Upper lobe of left lung (tissue), 4 donors: ENCODE results near the gene ALPG.
"Not testable (repeated sequence)": the region's sequence is repeated elsewhere in the genome, so short reads cannot be mapped to it uniquely, and the experiment has no call there.

Experiments
- CTCF ChIP-seq, 6 experiments: fragments of 450-650 bp in 4 of 6; fragments of 200-600 bp in 2 of 6; sonication (generic) in 2 of 6; IDR thresholded peaks; one replicate each; pipeline ENCODE4 v1.5.1; 2016 to 2019; ENCODE audit warnings: antibody characterized with exemption in 6 of 6
- POLR2A ChIP-seq, 4 donors: fragments of 450-650 bp; IDR thresholded peaks; one replicate each; pipeline ENCODE4 v1.5.1; 2016 to 2017; ENCODE audit warnings: antibody characterized with exemption in 4 of 4, mild to moderate bottlenecking in 2 of 4

GRCh38 chr2:232443669-232444408 lies 37.2 kb downstream of the ALPG start:
- TF ChIP-seq POLR2A, CTCF (IDR thresholded peaks at IDR 0.05): not testable (repeated sequence)
